Muscle layer of duodenum (tissue), 2 donors: ENCODE measurements around the gene LRRC39.
A peak's percentile ranks its signal among the peaks of the same experiment; 100 is the strongest.

ENCODE experiments used
- H3K27ac ChIP-seq: one replicate; pipeline ENCODE4 v1.7.0; 2013; ENCODE audit warnings: mild to moderate bottlenecking, low read length
- H3K27me3 ChIP-seq: one replicate; pipeline ENCODE4 v1.7.0; 2013; ENCODE audit warnings: low read depth, mild to moderate bottlenecking, control low read depth, low read length
- H3K36me3 ChIP-seq, 2 donors: one replicate each; pipeline ENCODE4 v1.7.0; 2013; ENCODE audit warnings: low read length in 2 of 2, control low read depth in 1 of 2, mild to moderate bottlenecking in 1 of 2; ENCODE audit not compliant: insufficient read depth in 2 of 2, control insufficient read depth in 1 of 2
- H3K4me1 ChIP-seq, 2 donors: one replicate each; pipeline ENCODE4 v1.7.0; 2013; ENCODE audit warnings: low read length in 2 of 2, mild to moderate bottlenecking in 2 of 2, control low read depth in 1 of 2, moderate library complexity in 1 of 2; ENCODE audit not compliant: insufficient read depth in 2 of 2, control insufficient read depth in 1 of 2
- H3K4me3 ChIP-seq, 2 donors: one replicate each; pipeline ENCODE4 v1.7.0; 2013; ENCODE audit warnings: low read length in 2 of 2, low read depth in 1 of 2, mild to moderate bottlenecking in 1 of 2
- H3K9me3 ChIP-seq, 2 donors: one replicate each; pipeline ENCODE4 v1.7.0; 2013; ENCODE audit warnings: low read length in 2 of 2, control low read depth in 1 of 2, mild to moderate bottlenecking in 1 of 2; ENCODE audit not compliant: control insufficient read depth in 1 of 2
- donor health status: healthy.

LRRC39 gene

DNA sequence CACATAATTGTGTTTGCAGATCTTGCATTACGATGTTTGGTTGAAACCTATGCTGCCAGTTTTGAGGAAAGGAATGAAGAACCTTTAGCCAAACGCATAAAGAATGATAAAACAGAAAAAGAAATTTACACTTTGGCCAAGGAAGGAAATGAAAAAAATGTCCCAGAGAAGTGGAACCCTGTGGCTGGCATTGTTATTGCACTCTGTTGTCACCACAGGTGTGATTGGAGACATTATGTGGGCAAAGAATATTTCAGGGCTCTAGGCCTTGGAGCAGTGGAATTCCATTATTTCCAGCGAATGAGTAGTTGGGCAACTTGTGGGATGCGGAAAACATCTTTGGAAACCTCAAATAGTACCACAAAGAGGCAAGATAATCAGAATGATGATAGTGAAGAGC lies 30.2 kb downstream of the LRRC39 start:
- Histone ChIP-seq H3K9me3 (no peaks in the 10 kb centered on the region), H3K4me1 (no peaks in the 10 kb centered on the region), H3K36me3 (peaks cover 39 to 40% of the 10 kb centered on the region in 2 donors), H3K27ac (no peak overlapping the region), H3K27me3 (no peaks in the 10 kb centered on the region), H3K4me3 (no peak overlapping the region)

DNA sequence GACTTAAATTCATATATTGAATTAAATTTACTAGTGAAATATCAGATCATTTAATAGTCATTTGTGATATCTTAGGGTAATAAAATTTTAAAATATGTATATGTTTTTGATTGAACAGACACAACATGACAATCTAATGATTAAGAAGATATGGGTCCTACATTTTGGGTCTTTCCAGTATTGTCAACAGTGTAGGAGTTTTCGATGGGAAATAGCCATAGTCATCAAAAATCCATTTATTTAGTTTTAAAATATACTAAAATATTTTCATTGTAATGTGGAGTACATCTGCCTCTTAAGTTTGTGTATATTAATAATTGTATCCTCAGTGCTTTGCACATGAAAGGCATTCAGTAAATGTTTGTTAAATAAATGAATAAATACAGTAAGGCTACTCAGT lies 31.1 kb downstream of the LRRC39 start:
- Histone ChIP-seq H3K27ac (no peak overlapping the region), H3K4me3 (no peak overlapping the region)

DNA sequence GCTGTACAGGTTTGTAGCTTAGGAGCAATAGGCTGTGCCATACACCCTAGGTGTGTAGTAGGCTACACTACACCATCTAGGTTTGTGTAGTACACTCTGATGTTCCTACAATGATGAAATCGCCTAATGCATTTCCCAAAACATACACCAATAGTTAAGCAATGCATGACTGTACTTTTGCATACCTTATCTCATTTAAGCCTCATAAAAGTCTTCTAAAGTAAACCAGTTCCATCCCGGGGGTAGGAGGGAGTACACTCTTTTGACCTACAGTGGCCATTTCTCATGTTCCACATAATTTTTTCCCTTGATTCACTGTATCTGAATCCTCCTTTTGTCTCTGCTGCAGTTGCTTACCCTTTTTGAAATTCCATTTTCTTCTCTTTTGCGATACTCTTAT lies 32.9 kb downstream of the LRRC39 start:
- H3K9me3 ChIP-seq, result no peaks in the 10 kb centered on the region
- no peak overlapping the region for H3K4me3 ChIP-seq
- H3K36me3 ChIP-seq, result peaks cover 52 to 55% of the 10 kb centered on the region in 2 donors
- no peaks in the 10 kb centered on the region for H3K4me1 ChIP-seq
- no peak overlapping the region for H3K27ac ChIP-seq
- no peaks in the 10 kb centered on the region for H3K27me3 ChIP-seq

More for the DNA sequence above, 31.1 kb downstream of the LRRC39 start:
- Histone ChIP-seq H3K27me3 (no peaks in the 10 kb centered on the region), H3K9me3 (no peaks in the 10 kb centered on the region), H3K36me3 (peaks cover 45 to 47% of the 10 kb centered on the region in 2 donors), H3K4me1 (no peaks in the 10 kb centered on the region)

DNA sequence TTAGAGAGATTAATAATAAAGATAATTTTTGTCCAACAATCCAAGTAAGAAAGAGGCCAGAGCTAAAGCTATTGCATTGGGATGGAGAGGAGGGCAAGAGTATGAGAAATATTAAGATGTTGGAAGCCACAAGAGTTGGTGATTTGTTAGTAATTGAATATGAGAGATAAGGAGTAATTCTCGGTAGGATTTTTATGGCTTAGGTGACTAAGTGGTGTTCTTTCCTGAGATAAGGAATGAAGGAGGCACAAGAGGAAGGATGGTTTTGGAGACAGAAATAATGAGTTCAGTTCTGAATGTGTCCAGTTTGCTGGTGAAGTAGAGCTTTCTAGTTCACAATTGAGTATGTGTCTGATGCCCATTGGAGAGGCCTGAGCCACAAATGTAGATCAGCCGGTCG lies 35.7 kb downstream of the LRRC39 start:
- H3K27ac ChIP-seq, result no peak overlapping the region
- H3K4me3 ChIP-seq, result no peak overlapping the region
- H3K27me3 ChIP-seq, result no peaks in the 10 kb centered on the region
- no peaks in the 10 kb centered on the region for H3K9me3 ChIP-seq
- H3K36me3 ChIP-seq, result peaks cover 59 to 60% of the 10 kb centered on the region in 2 donors
- no peaks in the 10 kb centered on the region for H3K4me1 ChIP-seq

DNA sequence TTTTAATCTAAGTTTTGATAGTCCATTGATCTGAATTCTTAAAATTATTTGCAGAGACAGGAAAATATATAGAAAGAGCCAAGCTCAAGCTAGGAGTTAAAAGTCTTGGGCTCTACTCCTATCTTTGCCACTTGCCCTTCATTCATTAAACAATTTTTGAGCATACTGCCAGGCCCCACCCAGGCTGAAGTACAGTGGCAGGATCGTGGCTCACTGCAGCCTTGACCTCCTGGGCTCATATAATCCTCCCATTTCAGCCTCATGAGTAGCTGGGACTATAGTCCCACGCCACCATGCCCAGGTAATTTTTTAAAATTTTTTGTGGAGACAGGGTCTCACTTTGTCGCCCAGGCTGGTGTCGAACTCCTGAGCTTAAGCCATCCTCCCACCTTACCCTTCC lies 36.9 kb downstream of the LRRC39 start:
- Histone ChIP-seq H3K27ac (no peak overlapping the region), H3K4me1 (no peaks in the 10 kb centered on the region), H3K9me3 (no peaks in the 10 kb centered on the region), H3K36me3 (peaks cover 59 to 65% of the 10 kb centered on the region in 2 donors), H3K27me3 (no peaks in the 10 kb centered on the region), H3K4me3 (no peak overlapping the region)

DNA sequence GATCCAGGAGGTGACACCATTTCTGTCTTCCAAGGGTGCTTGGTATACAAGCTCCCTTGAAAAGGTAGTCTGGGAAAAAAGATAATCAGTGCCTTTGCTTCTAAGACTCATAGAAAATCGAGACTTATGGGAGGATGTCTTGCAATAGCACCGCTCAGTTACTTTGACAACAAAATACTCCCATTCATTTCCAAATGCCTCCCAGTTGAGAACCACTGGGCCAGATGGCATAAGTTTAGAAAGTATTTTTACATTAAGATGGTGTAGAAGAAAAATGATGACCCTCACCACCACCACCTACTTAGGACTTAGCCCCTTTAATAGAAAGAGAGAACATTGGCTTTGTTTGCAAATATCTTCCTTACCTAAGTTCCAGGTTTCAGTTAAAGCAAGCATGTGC lies 40.5 kb downstream of the LRRC39 start:
- H3K36me3 ChIP-seq, result peaks cover 34 to 38% of the 10 kb centered on the region in 2 donors
- no peaks in the 10 kb centered on the region for H3K27me3 ChIP-seq
- no peak overlapping the region for H3K27ac ChIP-seq
- H3K4me1 ChIP-seq, result peaks cover 0 to 18% of the 10 kb centered on the region in 2 donors
- H3K4me3 ChIP-seq, result no peak overlapping the region
- H3K9me3 ChIP-seq, result no peaks in the 10 kb centered on the region

DNA sequence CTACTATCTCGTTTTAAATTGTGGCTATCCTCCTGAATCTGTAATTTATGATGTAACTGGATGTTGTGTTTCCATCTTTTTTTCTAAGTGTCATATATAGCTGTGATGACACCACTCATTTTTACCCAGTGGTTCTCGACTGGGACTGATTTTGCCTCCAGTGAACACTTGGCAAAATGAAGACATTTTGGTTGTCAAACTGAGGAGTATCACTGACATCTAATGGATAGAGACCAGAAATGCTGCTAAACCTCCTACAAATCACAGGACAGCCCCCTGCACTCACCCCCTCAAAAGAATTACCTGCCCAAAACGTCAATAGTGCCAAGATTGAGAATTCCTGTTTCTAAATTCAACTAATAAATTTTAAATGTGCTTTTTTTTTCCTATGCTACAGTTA lies 43.2 kb downstream of the LRRC39 start:
- H3K27ac ChIP-seq, result no peak overlapping the region
- peaks cover 20 to 21% of the 10 kb centered on the region in 2 donors for H3K36me3 ChIP-seq
- no peaks in the 10 kb centered on the region for H3K27me3 ChIP-seq
- H3K9me3 ChIP-seq, result no peaks in the 10 kb centered on the region
- no peak overlapping the region for H3K4me3 ChIP-seq
- peaks cover 0 to 33% of the 10 kb centered on the region in 2 donors for H3K4me1 ChIP-seq

DNA sequence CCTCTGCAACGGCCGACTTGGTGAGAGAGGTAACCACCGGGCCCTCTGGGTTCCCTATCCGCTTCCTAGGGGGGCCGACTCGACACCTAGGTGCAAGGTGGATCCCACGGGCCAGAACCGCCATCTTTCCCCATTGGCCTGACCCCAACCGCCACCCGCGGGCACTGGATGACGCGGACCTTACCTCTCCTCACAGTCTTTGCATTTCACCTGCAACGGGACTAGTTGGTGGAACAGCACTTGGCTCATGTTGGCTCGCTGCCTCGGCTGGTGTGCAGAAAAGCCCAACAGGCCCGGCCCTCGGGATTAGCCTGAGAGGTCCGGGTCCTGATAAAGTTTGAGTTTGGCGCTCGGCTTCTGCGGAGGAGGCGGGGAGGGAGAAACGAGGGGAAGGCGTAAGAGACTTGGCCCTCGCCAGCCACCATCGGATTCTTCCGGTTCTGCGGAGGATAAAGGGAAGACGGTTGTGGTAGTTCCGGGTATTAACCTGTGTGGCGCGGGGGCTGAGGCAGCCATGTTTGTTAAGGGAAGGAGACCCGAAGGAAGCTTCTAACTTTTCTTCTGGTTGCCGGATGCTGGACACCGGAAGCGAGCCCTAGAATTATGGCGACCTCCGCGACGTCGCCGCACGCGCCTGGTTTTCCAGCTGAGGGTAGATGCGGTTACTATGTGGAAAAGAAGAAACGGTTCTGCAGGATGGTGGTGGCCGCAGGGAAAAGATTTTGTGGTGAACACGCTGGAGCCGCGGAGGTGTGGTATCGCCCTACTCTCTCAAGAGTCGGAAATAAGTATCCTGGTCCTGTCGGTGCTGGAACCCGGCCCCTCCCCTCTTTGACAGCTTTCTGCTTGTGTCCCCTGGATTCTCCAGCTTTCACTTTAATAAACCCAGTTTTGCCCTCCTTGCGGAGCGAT lies 45.2 kb downstream of the LRRC39 start, which contains the start of the genes SASS6 and TRMT13:
TSS of gene SASS6 (minus strand) at position 365 of the 912 bp plus-strand sequence. CDS start at position 249, 116 bp downstream.
TSS of gene TRMT13 (plus strand) at position 598 of the 912 bp plus-strand sequence. CDS start at position 604, 6 bp downstream.
- Histone ChIP-seq H3K4me3 (peak within 1 kb of the TSS; percentile 98 to 99), H3K4me1 (peaks cover 0 to 33% of the 10 kb centered on the region in 2 donors), H3K36me3 (peaks cover 7 to 11% of the 10 kb centered on the region in 2 donors), H3K27me3 (no peaks in the 10 kb centered on the region), H3K27ac (peak within 1 kb of the TSS; percentile 62), H3K9me3 (no peaks in the 10 kb centered on the region)

- no peak overlapping the region for H3K27ac ChIP-seq
- peaks cover 0 to 33% of the 10 kb centered on the region in 2 donors for H3K4me1 ChIP-seq
- no peaks in the 10 kb centered on the region for H3K9me3 ChIP-seq
- no peaks in the 10 kb centered on the region for H3K36me3 ChIP-seq
- H3K27me3 ChIP-seq, result no peaks in the 10 kb centered on the region
- H3K4me3 ChIP-seq, result peak overlapping the region; percentile 98 to 99
These were observed 46.4 kb downstream of the LRRC39 start for GRCh38 chr1:100131623-100132022.

- Histone ChIP-seq H3K4me3 (no peak overlapping the region), H3K27ac (no peak overlapping the region), H3K27me3 (no peaks in the 10 kb centered on the region), H3K9me3 (no peaks in the 10 kb centered on the region), H3K4me1 (peaks cover 0 to 30% of the 10 kb centered on the region in 2 donors), H3K36me3 (no peaks in the 10 kb centered on the region)
These were observed 47.4 kb downstream of the LRRC39 start for GRCh38 chr1:100130552-100131077.

GRCh38 chr1:100127226-100127625 lies 50.8 kb downstream of the LRRC39 start:
- Histone ChIP-seq H3K9me3 (no peaks in the 10 kb centered on the region), H3K4me3 (no peak overlapping the region), H3K36me3 (no peaks in the 10 kb centered on the region), H3K27ac (no peak overlapping the region), H3K4me1 (peaks cover 0 to 14% of the 10 kb centered on the region in 2 donors), H3K27me3 (no peaks in the 10 kb centered on the region)
